ENCODE data around the gene ALKBH1.
"Not testable (repeated sequence)": the region's sequence is repeated elsewhere in the genome, so short reads cannot be mapped to it uniquely, and the experiment has no call there.

The ALKBH1 gene, protein sequence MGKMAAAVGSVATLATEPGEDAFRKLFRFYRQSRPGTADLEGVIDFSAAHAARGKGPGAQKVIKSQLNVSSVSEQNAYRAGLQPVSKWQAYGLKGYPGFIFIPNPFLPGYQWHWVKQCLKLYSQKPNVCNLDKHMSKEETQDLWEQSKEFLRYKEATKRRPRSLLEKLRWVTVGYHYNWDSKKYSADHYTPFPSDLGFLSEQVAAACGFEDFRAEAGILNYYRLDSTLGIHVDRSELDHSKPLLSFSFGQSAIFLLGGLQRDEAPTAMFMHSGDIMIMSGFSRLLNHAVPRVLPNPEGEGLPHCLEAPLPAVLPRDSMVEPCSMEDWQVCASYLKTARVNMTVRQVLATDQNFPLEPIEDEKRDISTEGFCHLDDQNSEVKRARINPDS

DNA sequence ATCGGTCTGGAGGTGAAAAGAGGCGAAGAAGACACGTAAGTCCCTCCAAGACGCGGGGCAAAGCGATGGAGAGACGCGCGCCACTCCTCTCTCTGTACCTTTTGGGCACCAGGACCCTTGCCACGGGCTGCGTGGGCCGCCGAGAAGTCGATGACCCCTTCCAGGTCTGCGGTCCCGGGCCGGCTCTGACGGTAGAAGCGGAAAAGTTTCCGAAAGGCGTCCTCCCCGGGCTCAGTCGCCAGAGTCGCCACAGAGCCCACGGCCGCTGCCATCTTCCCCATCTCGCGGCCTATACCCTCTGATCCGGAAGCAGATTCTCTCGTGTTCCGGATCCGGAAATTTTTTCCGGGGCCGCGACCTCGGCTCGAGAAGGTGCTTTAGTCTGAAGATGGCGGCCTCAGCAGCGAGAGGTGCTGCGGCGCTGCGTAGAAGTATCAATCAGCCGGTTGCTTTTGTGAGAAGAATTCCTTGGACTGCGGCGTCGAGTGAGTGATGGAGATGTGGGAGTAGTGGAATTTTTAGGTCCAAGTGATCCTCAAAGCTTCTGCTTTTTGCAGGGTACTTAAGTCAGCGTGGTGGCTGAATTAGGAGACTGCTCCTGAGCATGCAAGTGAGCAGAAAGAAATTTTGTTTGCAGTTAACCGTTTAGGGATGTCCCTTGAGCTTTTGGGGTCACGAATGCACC is at the start of gene ALKBH1, which contains the start of gene SLIRP:
TSS of gene ALKBH1 (minus strand) at position 300 of the 685 bp plus-strand sequence. CDS start at position 281, 19 bp downstream.
TSS of gene SLIRP (plus strand) at position 380 of the 685 bp plus-strand sequence. CDS start at position 389, 9 bp downstream.
- TF ChIP-seq NFRKB (IDR thresholded peaks at IDR 0.05) (peak; percentile 69; the same call in 1 of the 2 replicates), ARNT (IDR thresholded peaks at IDR 0.05) (no peak), SP1 (IDR thresholded peaks at IDR 0.05) (no peak), FOXM1 (IDR thresholded peaks at IDR 0.05; ENCODE audit: borderline replicate concordance) (no peak), TARDBP (IDR thresholded peaks at IDR 0.05) (no peak), ELF4 (IDR thresholded peaks at IDR 0.05) (peak; percentile 80), HDGF (IDR thresholded peaks at IDR 0.05; ENCODE audit: borderline replicate concordance) (no peak), FOXK2 (IDR thresholded peaks at IDR 0.05) (no peak)
- TF ChIP-seq, protein P1, sequence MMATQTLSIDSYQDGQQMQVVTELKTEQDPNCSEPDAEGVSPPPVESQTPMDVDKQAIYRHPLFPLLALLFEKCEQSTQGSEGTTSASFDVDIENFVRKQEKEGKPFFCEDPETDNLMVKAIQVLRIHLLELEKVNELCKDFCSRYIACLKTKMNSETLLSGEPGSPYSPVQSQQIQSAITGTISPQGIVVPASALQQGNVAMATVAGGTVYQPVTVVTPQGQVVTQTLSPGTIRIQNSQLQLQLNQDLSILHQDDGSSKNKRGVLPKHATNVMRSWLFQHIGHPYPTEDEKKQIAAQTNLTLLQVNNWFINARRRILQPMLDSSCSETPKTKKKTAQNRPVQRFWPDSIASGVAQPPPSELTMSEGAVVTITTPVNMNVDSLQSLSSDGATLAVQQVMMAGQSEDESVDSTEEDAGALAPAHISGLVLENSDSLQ (IDR thresholded peaks at IDR 0.05) = no peak
- POLR2A ChIA-PET = interaction anchor here (1.0 to 1.4 kb wide), 2 partner anchors 11 to 49 kb away, joined by 3 read pairs; no protein-coding TSS in a partner anchor
- DNase-seq (ENCODE audit: extremely low spot score) = peak; percentile 91
- CTCF ChIA-PET = no interaction called here

DNA sequence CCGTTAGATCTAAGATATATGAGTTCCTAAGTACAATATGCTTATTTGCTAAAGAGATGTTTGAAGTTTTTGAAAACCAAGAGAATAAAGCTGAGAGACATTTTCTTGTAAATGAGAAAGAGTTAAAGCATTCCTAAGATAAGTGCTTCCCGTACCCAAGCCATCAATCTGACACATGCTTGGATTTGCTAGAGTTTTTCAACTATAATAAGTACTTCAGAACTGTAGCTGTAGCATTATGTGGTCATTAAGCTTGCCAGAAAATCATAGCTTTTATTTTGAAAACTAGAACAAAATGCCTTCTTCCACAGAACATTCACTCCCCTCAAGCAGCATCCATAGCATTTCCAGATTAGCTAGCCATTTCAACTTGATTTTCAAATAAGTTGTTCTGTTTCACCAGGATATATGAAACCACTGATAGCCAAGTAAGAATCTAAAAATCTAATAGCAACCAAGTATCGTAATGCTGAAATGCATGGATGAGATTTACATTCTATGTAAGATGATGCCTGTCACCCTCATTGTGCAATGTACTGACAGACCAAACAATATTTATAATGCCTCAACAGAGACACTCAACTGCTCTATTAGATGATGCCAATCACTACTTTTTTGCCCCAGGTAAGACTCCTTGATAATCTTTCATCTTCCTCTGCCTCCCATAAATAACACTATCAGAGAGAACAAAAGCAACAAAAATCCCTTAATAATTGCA is 45.1 kb upstream of the ALKBH1 start:
- no peak for DNase-seq (ENCODE audit: extremely low spot score)
- ChIA-PET CTCF (interaction anchor here (1.3 kb wide), 1 partner anchor 8 kb away, joined by 3 read pairs; the partner anchor contains the start of gene SNW1), POLR2A (no interaction called here)
- no peak for TF ChIP-seq BHLHE40 (IDR thresholded peaks at IDR 0.05; ENCODE audit: borderline replicate concordance)
- TF ChIP-seq TARDBP (IDR thresholded peaks at IDR 0.05) = no peak
- TF ChIP-seq SP1 (IDR thresholded peaks at IDR 0.05) = no peak
- TF ChIP-seq L3MBTL2 (conservative IDR thresholded peaks at IDR 0.05) = no peak
- TF ChIP-seq SUZ12 (IDR thresholded peaks at IDR 0.05) = no peak
- no peak for TF ChIP-seq FOXK2 (IDR thresholded peaks at IDR 0.05)

DNA sequence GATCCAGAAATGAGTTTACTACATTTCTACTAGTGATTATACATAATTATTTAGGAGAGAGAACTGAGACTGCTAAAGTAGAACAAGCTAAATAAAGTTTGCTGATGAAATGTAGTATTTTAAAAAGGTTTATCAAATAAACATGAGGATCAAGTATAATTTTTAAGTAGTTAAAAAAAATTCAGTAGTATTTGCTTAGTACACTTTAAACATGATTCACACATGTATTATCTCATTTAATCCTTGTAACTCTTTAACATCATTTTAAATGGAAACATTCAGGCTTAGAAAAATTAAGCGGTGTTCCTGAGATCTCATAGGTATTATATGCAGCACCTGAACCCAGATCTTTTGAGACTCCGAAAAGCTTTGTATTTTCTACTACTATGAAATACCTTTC is 44.4 kb upstream of the ALKBH1 start:
- POLR2A ChIA-PET = no interaction called here
- CTCF ChIA-PET = interaction anchor here (1.3 kb wide), 1 partner anchor 9 kb away, joined by 3 read pairs; the partner anchor contains the start of gene SNW1
- no peak for TF ChIP-seq CTBP1 (IDR thresholded peaks at IDR 0.05; ENCODE audit: borderline replicate concordance)
- no peak for TF ChIP-seq FOXK2 (IDR thresholded peaks at IDR 0.05)
- no peak for TF ChIP-seq FOXM1 (IDR thresholded peaks at IDR 0.05; ENCODE audit: borderline replicate concordance)
- TF ChIP-seq SUZ12 (IDR thresholded peaks at IDR 0.05) = no peak
- TF ChIP-seq BHLHE40 (IDR thresholded peaks at IDR 0.05; ENCODE audit: borderline replicate concordance) = no peak
- no peak for TF ChIP-seq ELF4 (IDR thresholded peaks at IDR 0.05)
- no peak for TF ChIP-seq FOXA1 (IDR thresholded peaks at IDR 0.05)
- TF ChIP-seq HDGF (IDR thresholded peaks at IDR 0.05; ENCODE audit: borderline replicate concordance) = no peak
- no peak for TF ChIP-seq L3MBTL2 (conservative IDR thresholded peaks at IDR 0.05)
- TF ChIP-seq ZNF384 (IDR thresholded peaks at IDR 0.05) = no peak
- no peak for TF ChIP-seq SP1 (IDR thresholded peaks at IDR 0.05)
- TF ChIP-seq TARDBP (IDR thresholded peaks at IDR 0.05) = no peak
- TF ChIP-seq, protein P1 (IDR thresholded peaks at IDR 0.05) = no peak
- no peak for TF ChIP-seq ARNT (IDR thresholded peaks at IDR 0.05)
- TF ChIP-seq LEF1 (IDR thresholded peaks at IDR 0.05; ENCODE audit: borderline replicate concordance) = no peak
- TF ChIP-seq NFRKB (IDR thresholded peaks at IDR 0.05) = no peak
- DNase-seq (ENCODE audit: extremely low spot score) = no peak

DNA sequence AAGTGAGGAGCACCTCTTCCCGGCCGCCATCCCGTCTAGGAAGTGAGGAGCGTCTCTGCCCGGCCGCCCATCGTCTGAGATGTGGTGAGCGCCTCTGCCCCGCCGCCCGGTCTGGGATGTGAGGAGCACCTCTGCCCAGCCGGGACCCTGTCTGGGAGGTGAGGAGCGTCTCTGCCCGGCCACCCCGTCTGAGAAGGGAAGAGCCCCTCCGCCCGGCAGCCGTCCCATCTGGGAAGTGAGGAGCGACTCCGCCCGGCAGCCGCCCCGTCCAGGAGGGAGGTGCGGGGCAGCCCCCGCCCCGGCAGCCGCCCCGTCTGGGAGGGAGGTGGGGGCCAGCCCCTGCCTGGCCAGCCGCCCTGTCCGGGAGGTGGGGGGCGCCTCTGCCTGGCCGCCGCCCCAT is 39.6 kb upstream of the ALKBH1 start:
- DNase-seq (ENCODE audit: extremely low spot score); POLR2A ChIA-PET; CTCF ChIA-PET: not testable (repeated sequence)

DNA sequence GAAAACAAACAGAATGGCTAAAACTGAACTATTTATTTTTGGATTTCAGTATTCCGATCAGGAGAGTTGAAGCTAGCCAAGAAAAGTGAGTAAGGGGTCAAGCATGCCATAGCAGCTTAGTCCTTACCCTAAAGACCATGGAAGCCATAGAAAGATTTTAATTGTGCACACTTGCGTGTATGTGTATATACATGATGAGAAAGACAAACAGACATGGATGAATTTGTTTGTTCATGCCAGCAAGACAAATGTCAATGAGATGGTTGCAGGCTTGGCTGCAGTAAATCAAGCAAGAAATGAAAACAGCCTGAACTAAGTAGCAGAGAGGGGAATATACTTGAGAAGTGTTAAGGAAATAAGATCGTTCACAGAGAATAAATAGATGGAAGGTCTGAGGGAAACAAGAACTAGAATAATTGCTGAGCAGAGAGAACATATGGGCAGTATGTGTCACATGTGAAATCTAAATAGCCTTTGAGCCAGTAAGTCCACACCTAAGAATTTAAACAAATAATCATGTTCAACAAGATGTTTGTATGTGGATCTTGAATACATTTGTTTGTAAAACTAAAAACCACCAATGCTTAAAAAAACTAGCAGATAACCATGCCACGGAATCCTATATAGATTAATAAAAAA is 38.4 kb upstream of the ALKBH1 start:
- ChIA-PET POLR2A (no interaction called here), CTCF (no interaction called here)
- no peak for DNase-seq (ENCODE audit: extremely low spot score)
- no peak for TF ChIP-seq HDGF (IDR thresholded peaks at IDR 0.05; ENCODE audit: borderline replicate concordance)

DNA sequence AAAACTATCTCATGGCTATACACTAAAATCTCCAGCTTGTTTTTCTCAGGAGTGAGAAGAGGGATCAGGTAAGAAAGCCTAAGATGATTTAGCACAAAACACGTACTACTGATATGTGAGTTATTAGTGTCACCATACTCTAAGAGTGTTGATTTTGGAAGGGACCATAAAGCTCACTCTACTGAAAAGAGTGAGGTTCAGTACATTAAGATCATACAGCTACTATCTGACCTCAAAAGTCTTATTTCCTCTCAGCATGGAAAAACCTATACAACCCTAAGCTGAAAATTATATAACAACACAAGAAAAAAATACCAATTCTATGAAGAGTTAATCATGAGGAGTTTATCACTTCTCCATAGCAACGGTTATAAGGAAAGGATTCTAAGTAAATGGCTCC is 33.6 kb upstream of the ALKBH1 start:
- ChIA-PET CTCF (no interaction called here), POLR2A (interaction anchor here (2.0 kb wide), 1 partner anchor 19 kb away, joined by 7 read pairs; no protein-coding TSS in a partner anchor)
- DNase-seq (ENCODE audit: extremely low spot score) = no peak
- TF ChIP-seq CTBP1 (IDR thresholded peaks at IDR 0.05; ENCODE audit: borderline replicate concordance) (no peak), FOXK2 (IDR thresholded peaks at IDR 0.05) (no peak), FOXA1 (IDR thresholded peaks at IDR 0.05) (no peak), NFRKB (IDR thresholded peaks at IDR 0.05) (no peak), L3MBTL2 (conservative IDR thresholded peaks at IDR 0.05) (no peak), FOXM1 (IDR thresholded peaks at IDR 0.05; ENCODE audit: borderline replicate concordance) (no peak)
- TF ChIP-seq, protein P1 (IDR thresholded peaks at IDR 0.05) = no peak

Measured in HEK293T (cell line).